HepG2 (cell line): ENCODE data around the gene PTGIS. TPM values are rescaled to one million over a fixed set of nuclear protein-coding genes. Genes with fewer than 3 reads are reported as not detected.
A peak's percentile ranks its signal among the peaks of the same experiment; 100 is the strongest.

ENCODE experiments used
- TEF ChIP-seq: sonication (generic); formaldehyde crosslinking; IDR thresholded peaks from 2 replicates; pipeline ENCODE4 v1.5.0; 2020; ENCODE audit warnings: missing genetic modification reagents
- ZBTB7B ChIP-seq: sonication (generic); formaldehyde crosslinking; IDR thresholded peaks from 2 replicates; pipeline ENCODE4 v1.4.0; 2020; ENCODE audit warnings: missing genetic modification reagents
- ZNF629 ChIP-seq: sonication (generic); formaldehyde crosslinking; conservative IDR thresholded peaks from 2 replicates; pipeline ENCODE4 v1.5.0; 2020; ENCODE audit warnings: missing genetic modification reagents
- ZNF672 ChIP-seq: sonication (generic); formaldehyde crosslinking; IDR thresholded peaks from 2 replicates; pipeline ENCODE4 v1.8.1; 2022; ENCODE audit warnings: missing genetic modification reagents
- polyA plus RNA-seq, 8 experiments: library from polyadenylated mRNA; depleted of rRNA in 3 of 8; stranded (reverse) in 7 of 8; unstranded in 1 of 8; fragments of >200 nt; fragmentation: Illumina TruSeq in 4 of 8; extraction: Trizol in 4 of 8; gene quantifications; 2 replicates each; pipeline versions ENCODE4 v1.2.1 to v1.2.3, GENCODE V29; 2011 to 2016; ENCODE audit warnings: low read depth in 4 of 8, missing spikeins in 1 of 8, mixed read lengths in 1 of 8; ENCODE audit not compliant: insufficient read depth in 1 of 8
- total RNA-seq, 5 experiments: library from RNA; depleted of rRNA; stranded (reverse); fragments of >200 nt; fragmentation: Illumina TruSeq; extraction: Trizol; gene quantifications; 2 replicates each; pipeline ENCODE4 v1.2.3, GENCODE V29; 2016; ENCODE audit warnings: low read depth in 1 of 5
- TF ChIP-seq, protein P1 (sequence below): sonication (generic); formaldehyde crosslinking; IDR thresholded peaks from 2 replicates; pipeline ENCODE4 v1.5.0; 2020; ENCODE audit warnings: mild to moderate bottlenecking, missing genetic modification reagents, borderline replicate concordance
- TF ChIP-seq, protein P2 (sequence below): sonication (generic); formaldehyde crosslinking; IDR thresholded peaks from 2 replicates; pipeline ENCODE4 v1.5.1; 2020; ENCODE audit warnings: missing genetic modification reagents, mild to moderate bottlenecking, borderline replicate concordance

The PTGIS gene
- total and polyA plus RNA-seq, 2 of the 13 experiments (the other 11 are each of a cell fraction or from before 2014, with no cell fraction given), result not detected

- TF ChIP-seq ZNF629 (CRISPR knock-in tag) (peak; percentile 76; the same call in 1 of the 2 replicates), ZNF672 (no peak), ZBTB7B (CRISPR knock-in tag) (no peak), TEF (no peak)
- TF ChIP-seq, protein P1, sequence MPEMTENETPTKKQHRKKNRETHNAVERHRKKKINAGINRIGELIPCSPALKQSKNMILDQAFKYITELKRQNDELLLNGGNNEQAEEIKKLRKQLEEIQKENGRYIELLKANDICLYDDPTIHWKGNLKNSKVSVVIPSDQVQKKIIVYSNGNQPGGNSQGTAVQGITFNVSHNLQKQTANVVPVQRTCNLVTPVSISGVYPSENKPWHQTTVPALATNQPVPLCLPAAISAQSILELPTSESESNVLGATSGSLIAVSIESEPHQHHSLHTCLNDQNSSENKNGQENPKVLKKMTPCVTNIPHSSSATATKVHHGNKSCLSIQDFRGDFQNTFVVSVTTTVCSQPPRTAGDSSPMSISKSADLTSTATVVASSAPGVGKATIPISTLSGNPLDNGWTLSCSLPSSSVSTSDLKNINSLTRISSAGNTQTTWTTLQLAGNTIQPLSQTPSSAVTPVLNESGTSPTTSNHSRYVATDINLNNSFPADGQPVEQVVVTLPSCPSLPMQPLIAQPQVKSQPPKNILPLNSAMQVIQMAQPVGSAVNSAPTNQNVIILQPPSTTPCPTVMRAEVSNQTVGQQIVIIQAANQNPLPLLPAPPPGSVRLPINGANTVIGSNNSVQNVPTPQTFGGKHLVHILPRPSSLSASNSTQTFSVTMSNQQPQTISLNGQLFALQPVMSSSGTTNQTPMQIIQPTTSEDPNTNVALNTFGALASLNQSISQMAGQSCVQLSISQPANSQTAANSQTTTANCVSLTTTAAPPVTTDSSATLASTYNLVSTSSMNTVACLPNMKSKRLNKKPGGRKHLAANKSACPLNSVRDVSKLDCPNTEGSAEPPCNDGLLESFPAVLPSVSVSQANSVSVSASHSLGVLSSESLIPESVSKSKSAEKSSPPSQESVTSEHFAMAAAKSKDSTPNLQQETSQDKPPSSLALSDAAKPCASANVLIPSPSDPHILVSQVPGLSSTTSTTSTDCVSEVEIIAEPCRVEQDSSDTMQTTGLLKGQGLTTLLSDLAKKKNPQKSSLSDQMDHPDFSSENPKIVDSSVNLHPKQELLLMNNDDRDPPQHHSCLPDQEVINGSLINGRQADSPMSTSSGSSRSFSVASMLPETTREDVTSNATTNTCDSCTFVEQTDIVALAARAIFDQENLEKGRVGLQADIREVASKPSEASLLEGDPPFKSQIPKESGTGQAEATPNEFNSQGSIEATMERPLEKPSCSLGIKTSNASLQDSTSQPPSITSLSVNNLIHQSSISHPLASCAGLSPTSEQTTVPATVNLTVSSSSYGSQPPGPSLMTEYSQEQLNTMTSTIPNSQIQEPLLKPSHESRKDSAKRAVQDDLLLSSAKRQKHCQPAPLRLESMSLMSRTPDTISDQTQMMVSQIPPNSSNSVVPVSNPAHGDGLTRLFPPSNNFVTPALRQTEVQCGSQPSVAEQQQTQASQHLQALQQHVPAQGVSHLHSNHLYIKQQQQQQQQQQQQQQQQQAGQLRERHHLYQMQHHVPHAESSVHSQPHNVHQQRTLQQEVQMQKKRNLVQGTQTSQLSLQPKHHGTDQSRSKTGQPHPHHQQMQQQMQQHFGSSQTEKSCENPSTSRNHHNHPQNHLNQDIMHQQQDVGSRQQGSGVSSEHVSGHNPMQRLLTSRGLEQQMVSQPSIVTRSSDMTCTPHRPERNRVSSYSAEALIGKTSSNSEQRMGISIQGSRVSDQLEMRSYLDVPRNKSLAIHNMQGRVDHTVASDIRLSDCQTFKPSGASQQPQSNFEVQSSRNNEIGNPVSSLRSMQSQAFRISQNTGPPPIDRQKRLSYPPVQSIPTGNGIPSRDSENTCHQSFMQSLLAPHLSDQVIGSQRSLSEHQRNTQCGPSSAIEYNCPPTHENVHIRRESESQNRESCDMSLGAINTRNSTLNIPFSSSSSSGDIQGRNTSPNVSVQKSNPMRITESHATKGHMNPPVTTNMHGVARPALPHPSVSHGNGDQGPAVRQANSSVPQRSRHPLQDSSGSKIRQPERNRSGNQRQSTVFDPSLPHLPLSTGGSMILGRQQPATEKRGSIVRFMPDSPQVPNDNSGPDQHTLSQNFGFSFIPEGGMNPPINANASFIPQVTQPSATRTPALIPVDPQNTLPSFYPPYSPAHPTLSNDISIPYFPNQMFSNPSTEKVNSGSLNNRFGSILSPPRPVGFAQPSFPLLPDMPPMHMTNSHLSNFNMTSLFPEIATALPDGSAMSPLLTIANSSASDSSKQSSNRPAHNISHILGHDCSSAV (CRISPR knock-in tag), result no peak
- TF ChIP-seq, protein P2, sequence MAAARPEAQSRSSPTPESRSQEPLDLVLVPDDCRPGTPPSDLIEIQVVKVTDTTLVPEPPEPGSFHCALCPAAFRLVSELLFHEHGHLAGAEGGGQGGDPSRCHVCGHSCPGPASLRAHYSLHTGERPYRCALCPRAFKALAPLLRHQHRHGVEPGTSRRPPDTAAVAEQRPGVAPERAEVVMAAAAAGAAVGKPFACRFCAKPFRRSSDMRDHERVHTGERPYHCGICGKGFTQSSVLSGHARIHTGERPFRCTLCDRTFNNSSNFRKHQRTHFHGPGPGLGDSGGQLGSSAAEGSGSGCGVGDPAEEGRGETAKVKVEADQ (CRISPR knock-in tag), result no peak
Observed at GRCh38 chr20:49594931-49595315, 27.0 kb upstream of the PTGIS start (continued).
